H9 (cell line): ENCODE data around the gene SFXN5. TPM values are rescaled to one million over a fixed set of nuclear protein-coding genes. Genes with fewer than 3 reads are reported as not detected.

Source experiments
- DNase-seq: peaks from one replicate; pipeline ENCODE4 v3.0.0-alpha.2; 2017
- H2AFZ ChIP-seq: one replicate; pipeline ENCODE4 v1.6.1; 2013; ENCODE audit warnings: mild to moderate bottlenecking, low read length, control low read depth, moderate library complexity
- H2AK5ac ChIP-seq: 2 replicates; pipeline ENCODE4 v1.6.1; 2013; ENCODE audit warnings: low read length, control low read depth, mixed read lengths; ENCODE audit not compliant: insufficient read length
- H2BK120ac ChIP-seq: one replicate; pipeline ENCODE4 v1.6.1; 2013; ENCODE audit warnings: low read depth, mild to moderate bottlenecking, low read length, control low read depth, inconsistent platforms; ENCODE audit not compliant: poor library complexity, severe bottlenecking
- H2BK12ac ChIP-seq: 2 replicates; pipeline ENCODE4 v1.6.1; 2013; ENCODE audit warnings: low read length, control low read depth, mixed read lengths, low read depth; ENCODE audit not compliant: insufficient read length
- H2BK15ac ChIP-seq: 2 replicates; pipeline ENCODE4 v1.6.1; 2013; ENCODE audit warnings: low read depth, low read length, control low read depth
- H2BK20ac ChIP-seq: one replicate; pipeline ENCODE4 v1.6.1; 2013; ENCODE audit warnings: low read depth, mild to moderate bottlenecking, low read length, control low read depth, inconsistent platforms; ENCODE audit not compliant: poor library complexity, severe bottlenecking
- H2BK5ac ChIP-seq: 2 replicates; pipeline ENCODE4 v1.6.1; 2013; ENCODE audit warnings: low read length, control low read depth, mixed read lengths; ENCODE audit not compliant: insufficient read length
- H3K14ac ChIP-seq: 2 replicates; pipeline ENCODE4 v1.6.1; 2013; ENCODE audit warnings: low read length, control low read depth; ENCODE audit not compliant: insufficient read depth
- H3K18ac ChIP-seq: 2 replicates; pipeline ENCODE4 v1.6.1; 2013; ENCODE audit warnings: low read depth, mild to moderate bottlenecking, mixed read lengths, low read length, control low read depth; ENCODE audit not compliant: insufficient read length
- H3K23ac ChIP-seq: 2 replicates; pipeline ENCODE4 v1.6.1; 2013; ENCODE audit warnings: low read length, control low read depth, mixed read lengths, low read depth; ENCODE audit not compliant: insufficient read length
- H3K23me2 ChIP-seq: 2 replicates; pipeline ENCODE4 v1.6.1; 2013; ENCODE audit warnings: low read depth, mild to moderate bottlenecking, mixed read lengths, low read length, control low read depth; ENCODE audit not compliant: insufficient read length, poor library complexity, severe bottlenecking
- H3K27ac ChIP-seq: 2 replicates; pipeline ENCODE4 v1.5.1; 2013; ENCODE audit warnings: low read length, control low read depth, mixed read lengths, low read depth; ENCODE audit not compliant: insufficient read length
- H3K27me3 ChIP-seq: 2 replicates; pipeline ENCODE4 v1.6.1; 2013; ENCODE audit warnings: low read length, control low read depth, inconsistent platforms; ENCODE audit not compliant: insufficient read depth
- H3K4ac ChIP-seq: 2 replicates; pipeline ENCODE4 v1.6.1; 2013; ENCODE audit warnings: low read depth, mild to moderate bottlenecking, control low read depth, inconsistent platforms, low read length, moderate library complexity
- H3K4me1 ChIP-seq: 2 replicates; pipeline ENCODE4 v1.6.1; 2013; ENCODE audit warnings: low read length, control low read depth, inconsistent platforms; ENCODE audit not compliant: insufficient read depth
- H3K4me2 ChIP-seq: 2 replicates; pipeline ENCODE4 v1.6.1; 2013; ENCODE audit warnings: low read length, control low read depth, mixed read lengths; ENCODE audit not compliant: insufficient read length, insufficient read depth
- H3K56ac ChIP-seq: 2 replicates; pipeline ENCODE4 v1.6.1; 2013; ENCODE audit warnings: low read depth, mild to moderate bottlenecking, mixed read lengths, low read length, control low read depth; ENCODE audit not compliant: insufficient read length
- H3K79me1 ChIP-seq: 2 replicates; pipeline ENCODE4 v1.6.1; 2013; ENCODE audit warnings: low read depth, mild to moderate bottlenecking, moderate library complexity, low read length, control low read depth, inconsistent platforms; ENCODE audit not compliant: insufficient read depth, poor library complexity, severe bottlenecking
- H3K79me2 ChIP-seq: 2 replicates; pipeline ENCODE4 v1.6.1; 2013; ENCODE audit warnings: low read length, control low read depth, inconsistent platforms; ENCODE audit not compliant: insufficient read depth
- H3K9ac ChIP-seq: 2 replicates; pipeline ENCODE4 v1.6.1; 2013; ENCODE audit warnings: low read length, control low read depth, mixed read lengths; ENCODE audit not compliant: insufficient read length; ENCODE audit errors: extremely low read depth
- H3K9me3 ChIP-seq: one replicate; pipeline ENCODE4 v1.6.1; 2013; ENCODE audit warnings: low read depth, low read length, inconsistent platforms; ENCODE audit not compliant: control insufficient read depth
- H3T11ph ChIP-seq: one replicate; pipeline ENCODE4 v1.6.1; 2013; ENCODE audit warnings: mild to moderate bottlenecking, low read length, control low read depth, inconsistent platforms
- H4K20me1 ChIP-seq: one replicate; pipeline ENCODE4 v1.6.1; 2013; ENCODE audit not compliant: control insufficient read depth, insufficient read length, insufficient read depth
- H4K5ac ChIP-seq: 2 replicates; pipeline ENCODE4 v1.6.1; 2013; ENCODE audit warnings: low read depth, mild to moderate bottlenecking, mixed read lengths, low read length, control low read depth; ENCODE audit not compliant: insufficient read length
- H4K8ac ChIP-seq: replicated peaks from 2 replicates; pipeline ENCODE4 v1.6.1; 2013; ENCODE audit warnings: low read length, control low read depth, mixed read lengths, low read depth; ENCODE audit not compliant: insufficient read length
- H4K91ac ChIP-seq: 2 replicates; pipeline ENCODE4 v1.6.1; 2013; ENCODE audit warnings: low read depth, mild to moderate bottlenecking, moderate library complexity, mixed read lengths, low read length, control low read depth; ENCODE audit not compliant: insufficient read length
- H3K27ac Mint-ChIP-seq, 3 experiments: 2 replicates in 2 of 3; 3 replicates in 1 of 3; pipeline ENCODE4 v1.8.0; 2020 to 2021; ENCODE audit warnings: mixed read lengths in 3 of 3, mild to moderate bottlenecking in 1 of 3, moderate library complexity in 1 of 3
- H3K27me3 Mint-ChIP-seq: 2 replicates; pipeline ENCODE4 v1.8.0; 2021; ENCODE audit warnings: low read depth, mild to moderate bottlenecking, moderate library complexity, mixed read lengths
- H3K36me3 Mint-ChIP-seq, 3 experiments: 2 replicates in 2 of 3; 3 replicates in 1 of 3; pipeline ENCODE4 v1.8.0; 2020 to 2021; ENCODE audit warnings: low read depth in 3 of 3, mixed read lengths in 3 of 3; ENCODE audit not compliant: insufficient read depth in 1 of 3
- H3K4me1 Mint-ChIP-seq, 2 experiments: 2 replicates each; pipeline ENCODE4 v1.8.0; 2020; ENCODE audit warnings: mixed read lengths in 2 of 2
- H3K4me3 Mint-ChIP-seq, 2 experiments: 2 replicates in 1 of 2; 3 replicates in 1 of 2; pipeline ENCODE4 v1.8.0; 2020 to 2021; ENCODE audit warnings: mild to moderate bottlenecking in 2 of 2, mixed read lengths in 2 of 2, moderate library complexity in 1 of 2
- H3K9me3 Mint-ChIP-seq, 2 experiments: 2 replicates in 1 of 2; 3 replicates in 1 of 2; pipeline ENCODE4 v1.8.0; 2020; ENCODE audit warnings: mild to moderate bottlenecking in 2 of 2, mixed read lengths in 2 of 2, moderate library complexity in 1 of 2
- WGBS: extraction: QIAGEN DNeasy Blood & Tissue Kit; methylation state at CpG from one replicate; pipeline ENCODE4 v1.1.7; 2013; ENCODE audit warnings: missing lambda C conversion rate, low lambda C conversion rate, mixed read lengths; ENCODE audit not compliant: insufficient read length; ENCODE audit errors: extremely low coverage; 5-methylcytosine and 5-hydroxymethylcytosine counted together
- total RNA-seq: library from RNA; stranded (reverse); gene quantifications from 2 replicates; pipeline ENCODE4 v1.2.1, GENCODE V29; 2021
- TF ChIP-seq, protein P1 (sequence below): fragments of 200-600 bp; sonication (generic); conservative IDR thresholded peaks from 3 replicates; pipeline ENCODE4 v1.8.0; 2021; ENCODE audit warnings: antibody characterized with exemption, mild to moderate bottlenecking

The SFXN5 gene
- total RNA-seq, 1 experiment from 2014 or later: 30.9 TPM

DNA sequence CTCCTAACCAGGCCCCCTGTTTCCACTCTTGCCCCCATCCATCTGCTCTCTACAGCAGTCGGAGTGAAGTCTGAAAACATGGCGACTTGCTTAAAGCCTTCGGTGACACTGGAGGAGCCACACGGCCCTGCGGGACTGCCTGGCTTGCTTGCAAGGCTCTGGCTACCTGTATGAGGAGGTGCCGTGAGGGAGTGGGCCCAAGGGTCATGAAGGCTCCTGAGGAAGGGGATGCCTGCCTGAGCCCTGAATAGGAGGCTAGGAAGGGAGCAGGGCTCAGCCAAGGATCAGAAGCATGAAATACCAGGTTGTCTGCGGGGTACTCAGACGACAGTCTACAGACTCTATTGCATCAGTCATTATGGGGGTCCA is 78.8 kb downstream of the SFXN5 start:
- no peak overlapping the region for H3K4me2 ChIP-seq
- no peak overlapping the region for H3K14ac ChIP-seq
- H3K18ac ChIP-seq: no peak overlapping the region
- no CpG with 5 or more reads among the region's 8 CpGs for WGBS
- H4K91ac ChIP-seq: no peak overlapping the region
- H3K79me2 ChIP-seq: no peaks in the 10 kb centered on the region
- H3T11ph ChIP-seq: no peak overlapping the region
- H2AK5ac ChIP-seq: no peak overlapping the region
- TF ChIP-seq, protein P1, sequence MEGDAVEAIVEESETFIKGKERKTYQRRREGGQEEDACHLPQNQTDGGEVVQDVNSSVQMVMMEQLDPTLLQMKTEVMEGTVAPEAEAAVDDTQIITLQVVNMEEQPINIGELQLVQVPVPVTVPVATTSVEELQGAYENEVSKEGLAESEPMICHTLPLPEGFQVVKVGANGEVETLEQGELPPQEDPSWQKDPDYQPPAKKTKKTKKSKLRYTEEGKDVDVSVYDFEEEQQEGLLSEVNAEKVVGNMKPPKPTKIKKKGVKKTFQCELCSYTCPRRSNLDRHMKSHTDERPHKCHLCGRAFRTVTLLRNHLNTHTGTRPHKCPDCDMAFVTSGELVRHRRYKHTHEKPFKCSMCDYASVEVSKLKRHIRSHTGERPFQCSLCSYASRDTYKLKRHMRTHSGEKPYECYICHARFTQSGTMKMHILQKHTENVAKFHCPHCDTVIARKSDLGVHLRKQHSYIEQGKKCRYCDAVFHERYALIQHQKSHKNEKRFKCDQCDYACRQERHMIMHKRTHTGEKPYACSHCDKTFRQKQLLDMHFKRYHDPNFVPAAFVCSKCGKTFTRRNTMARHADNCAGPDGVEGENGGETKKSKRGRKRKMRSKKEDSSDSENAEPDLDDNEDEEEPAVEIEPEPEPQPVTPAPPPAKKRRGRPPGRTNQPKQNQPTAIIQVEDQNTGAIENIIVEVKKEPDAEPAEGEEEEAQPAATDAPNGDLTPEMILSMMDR: no peak
- no peak for DNase-seq
- no peak overlapping the region for H3K23ac ChIP-seq
- no peaks in the 10 kb centered on the region for H3K4me1 ChIP-seq
- no peak overlapping the region for H4K5ac ChIP-seq
- no peak overlapping the region for H4K8ac ChIP-seq
- H2BK12ac ChIP-seq: no peak overlapping the region
- no peaks in the 10 kb centered on the region for H3K9me3 ChIP-seq
- no peak overlapping the region for H2BK120ac ChIP-seq
- Mint-ChIP-seq H3K27me3 (peaks cover 1% of the 10 kb centered on the region; the same call in 1 of the 2 replicates), H3K9me3 (no peaks in the 10 kb centered on the region), H3K4me3 (no peak overlapping the region; a peak in 1 of 5 replicates), H3K27ac (no peak overlapping the region), H3K36me3 (peaks cover 0 to 7% (median 0%) of the 10 kb centered on the region in 3 experiments; a peak in 2 of 7 replicates), H3K4me1 (peaks cover 14 to 22% of the 10 kb centered on the region in 2 experiments; a peak in 3 of 4 replicates)
- H2BK20ac ChIP-seq: no peak overlapping the region
- no peak overlapping the region for H3K56ac ChIP-seq
- no peak overlapping the region for H2AFZ ChIP-seq
- no peaks in the 10 kb centered on the region for H3K23me2 ChIP-seq
- no peak overlapping the region for H3K9ac ChIP-seq
- no peaks in the 10 kb centered on the region for H4K20me1 ChIP-seq
- no peak overlapping the region for H2BK5ac ChIP-seq
- no peak overlapping the region for H3K27ac ChIP-seq
- H3K4ac ChIP-seq: no peak overlapping the region
- H3K79me1 ChIP-seq: no peaks in the 10 kb centered on the region
- no peaks in the 10 kb centered on the region for H3K27me3 ChIP-seq
- H2BK15ac ChIP-seq: no peak overlapping the region
